HCT116 (cell line): ENCODE data around the gene TTLL5. TPM values are rescaled to one million over a fixed set of nuclear protein-coding genes. Genes with fewer than 3 reads are reported as not detected.
A peak's percentile ranks its signal among the peaks of the same experiment; 100 is the strongest.

ENCODE experiments used
- ATAC-seq: fragments of 200-7000 bp; cut with Tn5 transposase; 2 replicates; pipeline ENCODE4 v1.9.1; 2020; ENCODE audit warnings: mild to moderate bottlenecking, moderate library complexity
- BruUV-seq: library from RNA; stranded (reverse); fragments of 400-500 nt; replicated peaks from 2 replicates; lab custom pipeline; 2021; lab: Mats Ljungman, UMichigan
- CTCF ChIA-PET: fragments of 300-600 bp; sonication (Branson Sonifier 250); formaldehyde crosslinking; loops from one replicate; lab custom pipeline; 2021; ENCODE audit warnings: antibody characterized with exemption; lab: Charles Lee
- POLR2A ChIA-PET: fragments of 300-600, 350-600 bp; sonication (Branson Sonifier 250); formaldehyde crosslinking; loops from one replicate; lab custom pipeline; 2021; ENCODE audit warnings: antibody characterized with exemption; lab: Charles Lee
- RAD21 ChIA-PET, 2 experiments: fragments of 300-600 bp; sonication (Branson Sonifier 250); formaldehyde crosslinking; loops; one replicate each; lab custom pipeline; 2023; ENCODE audit warnings: low total read pairs in 2 of 2; ENCODE audit not compliant: uncharacterized antibody in 2 of 2, unreplicated experiment in 2 of 2, low non-redundant PET in 1 of 2; lab: Charles Lee
- DNase-seq: peaks from one replicate; pipeline ENCODE4 v3.0.0-alpha.2; 2010; ENCODE audit warnings: low read depth, low spot score
- H2AFZ ChIP-seq: fragments of 200-600 bp; shearing (Covaris generic), sonication (generic); 2 replicates; pipeline ENCODE4 v1.6.1; 2017; ENCODE audit warnings: low read depth, mixed run types, mixed read lengths, antibody characterized with exemption, low read length; ENCODE audit not compliant: poor library complexity, severe bottlenecking
- H3K27ac ChIP-seq: 2 replicates; pipeline ENCODE4 v1.5.1; 2012; ENCODE audit warnings: low read depth, low read length
- H3K27me3 ChIP-seq: fragments of 200-600 bp; sonication (generic); 2 replicates; pipeline ENCODE4 v1.6.1; 2016; ENCODE audit warnings: mixed run types, low read length, mixed read lengths; ENCODE audit not compliant: insufficient read depth
- H3K36me3 ChIP-seq, 2 experiments: fragments of 200-500 bp in 1 of 2; fragments of 200-600 bp in 1 of 2; sonication (Bioruptor generic) in 1 of 2; sonication (generic) in 1 of 2; 2 replicates each; pipeline versions ENCODE4 v1.5.1 to v1.6.1; 2014 to 2016; ENCODE audit warnings: low read length in 2 of 2, inconsistent platforms in 1 of 2, mixed read lengths in 1 of 2, mixed run types in 1 of 2; ENCODE audit not compliant: insufficient read depth in 2 of 2, control insufficient read depth in 1 of 2
- H3K4me1 ChIP-seq, 2 experiments: fragments of 200-600 bp in 1 of 2; sonication (generic) in 1 of 2; 2 replicates each; pipeline versions ENCODE4 v1.5.1 to v1.6.1; 2012 to 2017; ENCODE audit warnings: low read length in 2 of 2, inconsistent platforms in 1 of 2, mild to moderate bottlenecking in 1 of 2, mixed read lengths in 1 of 2, mixed run types in 1 of 2, moderate library complexity in 1 of 2; ENCODE audit not compliant: insufficient read depth in 2 of 2, control insufficient read depth in 1 of 2
- H3K4me2 ChIP-seq: fragments of 200-600 bp; sonication (generic); 2 replicates; pipeline ENCODE4 v1.6.1; 2017; ENCODE audit warnings: mixed run types, low read length, mixed read lengths
- H3K4me3 ChIP-seq, 2 experiments: fragments of 200-600 bp in 1 of 2; sonication (generic) in 1 of 2; replicated peaks in 1 of 2; 2 replicates each; pipeline ENCODE4 v1.5.1; 2011 to 2016; ENCODE audit warnings: low read length in 2 of 2, control low read depth in 1 of 2, low read depth in 1 of 2, mild to moderate bottlenecking in 1 of 2, mixed read lengths in 1 of 2, mixed run types in 1 of 2
- H3K79me2 ChIP-seq: fragments of 200-600 bp; sonication (generic); 2 replicates; pipeline ENCODE4 v1.6.1; 2017; ENCODE audit warnings: mild to moderate bottlenecking, mixed run types, low read length, moderate library complexity, mixed read lengths; ENCODE audit not compliant: insufficient read depth
- H3K9ac ChIP-seq: fragments of 200-600 bp; sonication (generic); 2 replicates; pipeline ENCODE4 v1.6.1; 2016; ENCODE audit warnings: low read length, mixed read lengths
- H3K9me2 ChIP-seq: fragments of 200-600 bp; sonication (generic), shearing (Covaris generic); 2 replicates; pipeline ENCODE4 v1.6.1; 2017; ENCODE audit warnings: mixed run types, mild to moderate bottlenecking, moderate library complexity; ENCODE audit not compliant: insufficient read depth
- H3K9me3 ChIP-seq, 2 experiments: fragments of 200-500 bp in 1 of 2; fragments of 200-600 bp in 1 of 2; sonication (Bioruptor generic) in 1 of 2; sonication (generic) in 1 of 2; 2 replicates each; pipeline ENCODE4 v1.6.1; 2014 to 2017; ENCODE audit warnings: low read length in 2 of 2, mixed read lengths in 2 of 2, inconsistent platforms in 1 of 2, low read depth in 1 of 2, mild to moderate bottlenecking in 1 of 2, mixed run types in 1 of 2, moderate library complexity in 1 of 2; ENCODE audit not compliant: control insufficient read depth in 1 of 2, insufficient read depth in 1 of 2
- H4K20me1 ChIP-seq: fragments of 200-600 bp; sonication (generic), shearing (Covaris generic); 2 replicates; pipeline ENCODE4 v1.6.1; 2017; ENCODE audit warnings: mixed run types, mild to moderate bottlenecking, moderate library complexity; ENCODE audit not compliant: insufficient read depth
- CBX3 ChIP-seq: IDR thresholded peaks from 2 replicates; pipeline ENCODE4 v1.6.1; 2012; ENCODE audit warnings: low read depth
- CTCF ChIP-seq, 3 experiments: fragments of 200-600 bp in 1 of 3; sonication (generic) in 1 of 3; IDR thresholded peaks in 2 of 3; conservative IDR thresholded peaks in 1 of 3; 2 replicates each; pipeline ENCODE4 v1.5.1; 2012 to 2017; ENCODE audit warnings: low read depth in 2 of 3, low read length in 2 of 3, antibody characterized with exemption in 1 of 3, borderline replicate concordance in 1 of 3, control low read depth in 1 of 3, mild to moderate bottlenecking in 1 of 3, mixed read lengths in 1 of 3, mixed run types in 1 of 3, moderate library complexity in 1 of 3; ENCODE audit not compliant: insufficient read depth in 1 of 3
- EZH2 ChIP-seq: fragments of 200-600 bp; sonication (generic); IDR thresholded peaks from 2 replicates; pipeline ENCODE4 v1.6.1; 2017; ENCODE audit warnings: antibody characterized with exemption, mixed run types
- POLR2AphosphoS5 ChIP-seq: IDR thresholded peaks from 2 replicates; pipeline ENCODE4 v1.6.1; 2011; ENCODE audit warnings: mild to moderate bottlenecking, low read depth, low read length, moderate library complexity
- intact Hi-C: fragments of 100-400 bp; cut with micrococcal nuclease; formaldehyde crosslinking; loops from 2 replicates; pipeline ENCODE4 v1.10.0; 2022
- total RNA-seq: library from RNA; stranded (reverse); gene quantifications from one replicate; pipeline ENCODE4 v1.2.1, GENCODE V29; 2021; ENCODE audit not compliant: unreplicated experiment

The TTLL5 gene
- total RNA-seq, 1 experiment from 2014 or later = 26.2 TPM

DNA sequence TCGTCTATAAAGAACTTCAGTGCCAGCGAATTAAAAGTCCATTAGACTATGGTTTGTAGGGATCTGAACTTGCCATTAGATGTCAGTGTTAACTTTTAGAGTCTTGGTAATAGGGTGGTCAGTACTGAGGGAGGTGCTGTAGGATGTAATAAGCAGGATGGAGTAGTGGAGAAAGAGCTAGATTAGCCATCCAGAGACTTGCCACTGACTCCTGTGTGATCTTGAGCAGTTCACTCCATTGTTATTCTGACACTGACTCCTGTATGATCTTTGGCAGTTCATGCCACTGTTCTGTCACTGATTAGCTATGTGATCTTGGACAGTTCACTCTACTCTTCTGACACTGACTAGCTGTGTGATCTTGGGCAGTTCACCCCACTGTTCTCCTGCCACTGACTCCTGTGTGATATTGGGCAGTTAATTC lies 133.6 kb downstream of the TTLL5 start (continued):
- TF ChIP-seq CTCF (IDR thresholded peaks at IDR 0.05 in 2 of 3, conservative IDR thresholded peaks at IDR 0.05 in 1 of 3; ENCODE audit: borderline replicate concordance in 1 of 3, insufficient read depth in 1 of 3, low read depth in 2 of 3, low read length in 2 of 3) (peak; percentile 22 to 85 (median 41); a peak in 4 of 6 replicates), POLR2AphosphoS5 (no peak), CBX3 (no peak), EZH2 (no peak)

DNA sequence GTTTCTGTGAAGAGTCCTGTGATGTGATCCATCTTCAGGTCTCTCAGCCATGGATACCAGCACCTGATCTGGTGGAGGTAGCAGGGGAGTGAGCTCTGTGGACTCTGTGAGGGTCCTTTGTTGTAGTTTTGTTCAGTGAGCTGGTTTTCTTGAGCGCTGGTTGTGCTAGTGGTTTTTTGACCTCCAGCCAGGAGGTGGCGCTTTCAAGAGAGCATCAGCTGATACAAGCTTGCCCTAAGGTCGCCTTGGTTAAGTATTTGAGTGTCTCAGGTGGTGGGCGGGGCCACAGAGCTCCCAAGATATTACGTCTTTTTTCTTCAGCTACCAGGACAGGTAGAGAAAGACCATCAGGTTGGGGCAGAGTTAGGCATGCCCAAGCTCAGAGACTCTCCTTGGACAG lies 139.7 kb downstream of the TTLL5 start:
- no peak overlapping the region for H3K4me3 ChIP-seq
- intact Hi-C loops = no loop called here
- no TSS peak for BruUV-seq
- no peaks in the 10 kb centered on the region for H4K20me1 ChIP-seq
- no peaks in the 10 kb centered on the region for H3K27me3 ChIP-seq
- ChIA-PET CTCF (no interaction called here), RAD21 (no interaction called here), POLR2A (no interaction called here)
- H3K4me2 ChIP-seq = no peak overlapping the region
- H3K9me3 ChIP-seq = no peaks in the 10 kb centered on the region
- H3K36me3 ChIP-seq = no peaks in the 10 kb centered on the region
- H3K79me2 ChIP-seq = no peaks in the 10 kb centered on the region
- no peaks in the 10 kb centered on the region for H3K9me2 ChIP-seq
- no peak overlapping the region for H3K27ac ChIP-seq
- DNase-seq = no peak
- H3K9ac ChIP-seq = no peak overlapping the region
- H3K4me1 ChIP-seq = no peaks in the 10 kb centered on the region
- no peak overlapping the region for H2AFZ ChIP-seq
- ATAC-seq = 0 out of 2 replicates have a peak, but pooled peaks have one; percentile 62
- TF ChIP-seq CTCF (IDR thresholded peaks at IDR 0.05 in 2 of 3, conservative IDR thresholded peaks at IDR 0.05 in 1 of 3; ENCODE audit: borderline replicate concordance in 1 of 3, insufficient read depth in 1 of 3, low read depth in 2 of 3, low read length in 2 of 3) = peak in 2 of 3 experiments; percentile 29 to 53; a peak in 3 of 6 replicates
- no peak for TF ChIP-seq EZH2
